ENCODE results near the gene NPAS3.

The NPAS3 gene

DNA sequence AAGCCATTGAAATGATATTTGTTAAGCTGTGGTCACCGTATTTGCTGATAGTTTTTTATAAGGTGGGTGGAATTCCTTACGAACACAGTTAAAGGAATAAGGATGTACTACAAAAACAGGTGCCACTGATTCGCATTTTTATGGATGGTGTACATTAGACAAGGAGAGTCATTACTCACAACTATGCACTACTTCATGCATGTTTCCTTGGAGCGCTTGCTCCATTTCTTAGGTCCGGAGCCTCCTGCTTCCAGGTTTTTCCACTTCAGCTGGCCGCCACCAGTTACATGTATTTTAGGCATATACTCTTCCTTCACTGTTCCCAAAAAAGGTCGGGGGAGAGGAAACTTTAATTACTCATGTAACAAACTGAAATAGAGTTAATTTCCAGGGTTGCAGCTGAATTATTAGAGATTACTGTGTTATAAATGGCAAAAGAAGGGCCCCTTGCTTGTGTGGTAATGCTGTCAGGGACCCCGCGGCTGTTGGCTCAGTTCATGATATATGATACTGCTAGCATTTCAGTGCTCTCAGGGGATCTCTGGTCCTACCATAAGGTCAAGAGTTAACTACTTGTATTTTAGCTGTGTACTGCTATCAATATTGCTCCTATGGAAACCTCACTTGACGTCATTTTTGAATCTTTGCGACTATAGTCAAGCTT is 454.7 kb downstream of the NPAS3 start:
- TF ChIP-seq EZH2phosphoT487 (IDR thresholded peaks at IDR 0.05; ENCODE audit: low read length) = no peak
- TF ChIP-seq EZH2 (optimal IDR thresholded peaks at IDR 0.05; ENCODE audit: low read depth, low read length) = no peak
- TF ChIP-seq CTCF (IDR thresholded peaks at IDR 0.05; ENCODE audit: low read length) = no peak
- Histone ChIP-seq H3K4me3 (ENCODE audit: low read length) (no peak overlapping the region), H3K79me2 (ENCODE audit: low read length) (no peaks in the 10 kb centered on the region), H3K9me3 (replicated peaks; ENCODE audit: insufficient read depth, low read length) (no peaks in the 10 kb centered on the region), H3K36me3 (replicated peaks; ENCODE audit: insufficient read depth, low read length) (no peaks in the 10 kb centered on the region), H3K27me3 (replicated peaks; ENCODE audit: insufficient read depth, low read length) (no peaks in the 10 kb centered on the region), H4K20me1 (ENCODE audit: insufficient read depth, low read length) (no peaks in the 10 kb centered on the region), H3F3A (ENCODE audit: insufficient read depth, low read length) (no peaks in the 10 kb centered on the region), H3K9me2 (replicated peaks; ENCODE audit: insufficient read depth, low read length) (no peaks in the 10 kb centered on the region), H2AFZ (ENCODE audit: low read length) (no peak overlapping the region), H3K4me2 (ENCODE audit: low read depth, low read length) (no peak overlapping the region), H3K9ac (ENCODE audit: low read length) (no peak overlapping the region), H3K4me1 (ENCODE audit: low read length) (no peaks in the 10 kb centered on the region), H3K27ac (ENCODE audit: low read length) (no peak overlapping the region)
- no peak for DNase-seq

DNA sequence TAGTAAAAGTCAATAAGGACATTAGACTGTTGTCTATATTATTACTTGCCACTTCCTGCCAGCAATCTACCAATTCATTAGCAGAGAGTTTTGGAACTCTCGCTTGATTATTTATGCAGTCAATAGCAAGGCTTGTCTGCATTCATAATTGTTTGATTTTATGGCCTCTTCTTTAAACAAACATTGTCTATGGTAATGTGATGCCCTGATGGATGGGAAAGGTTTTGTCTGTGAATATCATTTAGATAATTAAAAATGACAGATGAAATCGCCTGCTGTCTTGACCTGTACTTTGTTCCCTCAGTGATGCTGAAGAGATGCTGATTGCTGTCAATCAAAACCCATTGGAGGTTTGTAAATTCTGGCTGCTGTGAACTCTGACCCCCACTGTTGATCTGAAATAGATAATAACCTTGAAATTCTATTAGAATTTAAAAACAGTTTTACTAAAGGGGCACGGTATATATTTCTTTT is 455.3 kb downstream of the NPAS3 start:
- H3K36me3 ChIP-seq (replicated peaks; ENCODE audit: insufficient read depth, low read length) = no peaks in the 10 kb centered on the region

GRCh38 chr14:33401311-33401710 is 462.6 kb downstream of the NPAS3 start:
- no peak overlapping the region for H3K4me3 ChIP-seq (ENCODE audit: low read length)
- no peak for DNase-seq
- TF ChIP-seq EZH2phosphoT487 (IDR thresholded peaks at IDR 0.05; ENCODE audit: low read length) = no peak
- no peak for TF ChIP-seq EZH2 (optimal IDR thresholded peaks at IDR 0.05; ENCODE audit: low read depth, low read length)
- no peak for TF ChIP-seq CTCF (IDR thresholded peaks at IDR 0.05; ENCODE audit: low read length)
- H3K79me2 ChIP-seq (ENCODE audit: low read length) = no peaks in the 10 kb centered on the region
- no peak overlapping the region for H3K4me2 ChIP-seq (ENCODE audit: low read depth, low read length)
- H3K27ac ChIP-seq (ENCODE audit: low read length) = no peak overlapping the region
- H4K20me1 ChIP-seq (ENCODE audit: insufficient read depth, low read length) = no peaks in the 10 kb centered on the region
- no peaks in the 10 kb centered on the region for H3K9me3 ChIP-seq (replicated peaks; ENCODE audit: insufficient read depth, low read length)
- H3K9ac ChIP-seq (ENCODE audit: low read length) = no peak overlapping the region
- H2AFZ ChIP-seq (ENCODE audit: low read length) = no peak overlapping the region
- H3F3A ChIP-seq (ENCODE audit: insufficient read depth, low read length) = no peaks in the 10 kb centered on the region
- H3K9me2 ChIP-seq (replicated peaks; ENCODE audit: insufficient read depth, low read length) = no peaks in the 10 kb centered on the region
- H3K4me1 ChIP-seq (ENCODE audit: low read length) = no peaks in the 10 kb centered on the region
- H3K36me3 ChIP-seq (replicated peaks; ENCODE audit: insufficient read depth, low read length) = no peaks in the 10 kb centered on the region
- no peaks in the 10 kb centered on the region for H3K27me3 ChIP-seq (replicated peaks; ENCODE audit: insufficient read depth, low read length)

More for the DNA sequence above, 455.3 kb downstream of the NPAS3 start:
- DNase-seq = no peak
- Histone ChIP-seq H3K27ac (ENCODE audit: low read length) (no peak overlapping the region), H3K27me3 (replicated peaks; ENCODE audit: insufficient read depth, low read length) (no peaks in the 10 kb centered on the region), H2AFZ (ENCODE audit: low read length) (no peak overlapping the region), H3K4me1 (ENCODE audit: low read length) (no peaks in the 10 kb centered on the region), H3K4me2 (ENCODE audit: low read depth, low read length) (no peak overlapping the region), H3F3A (ENCODE audit: insufficient read depth, low read length) (no peaks in the 10 kb centered on the region), H3K79me2 (ENCODE audit: low read length) (no peaks in the 10 kb centered on the region), H4K20me1 (ENCODE audit: insufficient read depth, low read length) (no peaks in the 10 kb centered on the region), H3K4me3 (ENCODE audit: low read length) (no peak overlapping the region), H3K9me2 (replicated peaks; ENCODE audit: insufficient read depth, low read length) (no peaks in the 10 kb centered on the region), H3K9me3 (replicated peaks; ENCODE audit: insufficient read depth, low read length) (no peaks in the 10 kb centered on the region), H3K9ac (ENCODE audit: low read length) (no peak overlapping the region)
- TF ChIP-seq CTCF (IDR thresholded peaks at IDR 0.05; ENCODE audit: low read length) (no peak), EZH2phosphoT487 (IDR thresholded peaks at IDR 0.05; ENCODE audit: low read length) (no peak), EZH2 (optimal IDR thresholded peaks at IDR 0.05; ENCODE audit: low read depth, low read length) (no peak)
